AG09319 (cell line): ENCODE measurements around the gene VWA8.
A peak's percentile ranks its signal among the peaks of the same experiment; 100 is the strongest.

ENCODE experiments used
- DNase-seq: peaks from one replicate; pipeline ENCODE4 v3.0.0-alpha.2; 2010; ENCODE audit warnings: low read depth; ENCODE audit errors: extremely low read depth
- TF ChIP-seq, protein P1 (sequence below): IDR thresholded peaks from 2 replicates; pipeline ENCODE4 v1.5.1; 2011; ENCODE audit warnings: low read depth, mild to moderate bottlenecking, inconsistent platforms, low read length, moderate library complexity

The VWA8 gene

DNA sequence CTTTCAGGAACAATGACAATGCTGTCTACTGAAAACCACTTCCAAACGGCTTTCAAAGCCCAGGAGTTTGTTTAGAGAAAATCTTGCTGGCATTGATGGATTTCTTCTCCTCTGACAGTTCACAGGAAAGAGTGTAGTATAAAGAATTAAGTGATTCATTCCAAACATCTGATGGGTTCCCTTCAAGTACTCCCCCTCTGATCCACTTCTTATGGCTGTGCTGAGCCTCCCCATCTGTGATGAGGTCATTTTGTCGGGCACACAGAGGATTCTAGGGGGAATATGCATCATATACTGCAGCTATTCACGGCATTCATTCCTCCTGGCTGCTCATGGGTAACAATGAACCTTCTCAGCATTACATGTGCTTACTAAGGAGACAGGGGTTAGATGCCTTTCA lies 395.7 kb downstream of the VWA8 start:
- no peak for DNase-seq
- TF ChIP-seq, protein P1, sequence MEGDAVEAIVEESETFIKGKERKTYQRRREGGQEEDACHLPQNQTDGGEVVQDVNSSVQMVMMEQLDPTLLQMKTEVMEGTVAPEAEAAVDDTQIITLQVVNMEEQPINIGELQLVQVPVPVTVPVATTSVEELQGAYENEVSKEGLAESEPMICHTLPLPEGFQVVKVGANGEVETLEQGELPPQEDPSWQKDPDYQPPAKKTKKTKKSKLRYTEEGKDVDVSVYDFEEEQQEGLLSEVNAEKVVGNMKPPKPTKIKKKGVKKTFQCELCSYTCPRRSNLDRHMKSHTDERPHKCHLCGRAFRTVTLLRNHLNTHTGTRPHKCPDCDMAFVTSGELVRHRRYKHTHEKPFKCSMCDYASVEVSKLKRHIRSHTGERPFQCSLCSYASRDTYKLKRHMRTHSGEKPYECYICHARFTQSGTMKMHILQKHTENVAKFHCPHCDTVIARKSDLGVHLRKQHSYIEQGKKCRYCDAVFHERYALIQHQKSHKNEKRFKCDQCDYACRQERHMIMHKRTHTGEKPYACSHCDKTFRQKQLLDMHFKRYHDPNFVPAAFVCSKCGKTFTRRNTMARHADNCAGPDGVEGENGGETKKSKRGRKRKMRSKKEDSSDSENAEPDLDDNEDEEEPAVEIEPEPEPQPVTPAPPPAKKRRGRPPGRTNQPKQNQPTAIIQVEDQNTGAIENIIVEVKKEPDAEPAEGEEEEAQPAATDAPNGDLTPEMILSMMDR, result no peak

DNA sequence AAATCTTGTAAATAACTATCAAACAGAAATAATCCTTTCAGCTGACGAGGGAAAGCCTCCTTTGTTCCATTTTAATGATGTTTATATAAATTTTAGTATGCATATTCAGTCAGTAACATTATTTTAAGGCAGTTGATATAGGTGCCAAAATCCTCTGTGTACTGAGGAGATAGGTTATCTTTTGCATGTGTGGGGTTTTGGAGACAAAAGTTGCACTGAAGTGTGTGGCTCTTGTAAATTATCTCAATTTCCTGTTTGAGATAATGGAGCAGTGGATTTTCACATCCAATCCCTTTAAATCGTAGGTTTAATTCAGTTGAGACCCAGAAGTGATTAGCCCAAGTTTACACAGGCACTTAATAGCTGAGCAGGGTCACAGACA lies 396.9 kb downstream of the VWA8 start:
- TF ChIP-seq, protein P1, result no peak
- DNase-seq, result no peak

DNA sequence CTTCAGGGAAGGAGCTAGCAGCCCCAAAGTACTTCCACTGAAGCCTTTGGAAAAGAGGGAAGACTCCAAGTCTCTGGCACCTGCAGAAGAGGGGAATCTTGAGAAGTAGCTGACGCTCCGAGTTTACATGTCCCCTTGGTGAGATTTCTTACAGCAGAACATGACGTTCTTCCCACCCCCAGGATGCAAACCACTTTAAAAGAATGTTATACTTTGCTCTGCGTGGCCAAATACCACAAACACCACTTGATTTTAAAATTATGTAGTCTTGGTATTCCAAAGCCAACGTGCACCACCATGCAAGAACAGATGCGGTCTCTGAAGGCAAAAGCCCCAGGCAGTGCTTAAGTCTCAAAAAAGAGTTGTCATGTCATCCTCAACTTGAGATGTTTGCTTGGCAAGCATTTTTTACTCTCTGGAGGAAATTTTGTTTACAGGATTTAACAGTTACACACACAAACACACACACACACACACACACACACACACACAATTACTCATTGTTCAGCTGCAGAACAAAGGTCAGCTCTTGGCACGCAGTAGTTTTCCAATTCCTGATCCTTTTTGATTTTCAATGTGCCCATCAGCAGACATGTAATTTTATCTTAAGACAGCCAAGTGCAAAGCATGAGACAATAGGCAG lies 397.4 kb downstream of the VWA8 start:
- TF ChIP-seq, protein P1, result no peak
- DNase-seq, result peak; percentile 57

GRCh38 chr13:41562541-41563178 lies 398.2 kb downstream of the VWA8 start:
- TF ChIP-seq, protein P1, result no peak
- DNase-seq, result no peak

GRCh38 chr13:41562083-41562482 lies 398.8 kb downstream of the VWA8 start:
- DNase-seq, result peak; percentile 57
- TF ChIP-seq, protein P1, result no peak

DNA sequence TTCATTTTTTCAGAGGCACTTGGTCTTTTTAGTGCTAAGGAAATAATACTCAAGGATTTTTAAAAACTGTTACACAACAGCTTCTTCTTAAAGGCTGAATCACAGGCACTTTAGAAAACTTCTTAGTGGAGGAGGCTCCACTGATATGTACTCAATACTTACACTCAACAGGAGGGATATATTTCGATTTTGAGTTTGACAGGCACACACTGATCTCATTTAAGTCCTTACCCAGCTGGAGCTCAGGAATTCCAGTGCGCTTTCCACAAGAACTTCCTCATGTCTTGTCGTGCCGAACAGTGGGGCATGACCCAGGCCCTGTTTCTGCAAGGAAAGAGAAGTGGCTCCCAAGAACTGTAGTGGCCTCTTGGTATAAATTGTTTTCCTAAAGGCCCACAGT lies 399.7 kb downstream of the VWA8 start:
- no peak for DNase-seq
- TF ChIP-seq, protein P1, result no peak

- no peak for DNase-seq
- TF ChIP-seq, protein P1, result no peak
Observed at GRCh38 chr13:41558781-41559560, 401.9 kb downstream of the VWA8 start.
